Neutrophil (primary cell): Measurements from ENCODE around the gene MYD88.

Experiments used
- H3K27ac ChIP-seq: fragments of 200-600 bp; sonication (generic); 2 replicates; pipeline ENCODE4 v1.5.1; 2016; ENCODE audit warnings: mild to moderate bottlenecking, moderate library complexity
- H3K27me3 ChIP-seq: fragments of 200-600 bp; sonication (generic); 2 replicates; pipeline ENCODE4 v1.6.0; 2016; ENCODE audit warnings: mild to moderate bottlenecking
- H3K36me3 ChIP-seq: fragments of 200-600 bp; sonication (generic); 2 replicates; pipeline ENCODE4 v1.5.1; 2017
- H3K4me1 ChIP-seq, 2 experiments: fragments of 200-600 bp in 1 of 2; sonication (generic) in 1 of 2; 1 replicate in 1 of 2; 2 replicates in 1 of 2; pipeline versions ENCODE4 v1.5.1 to v1.6.1; 2013 to 2016; ENCODE audit warnings: low read depth in 1 of 2, low read length in 1 of 2, mild to moderate bottlenecking in 1 of 2, moderate library complexity in 1 of 2; ENCODE audit not compliant: control insufficient read depth in 1 of 2, insufficient read depth in 1 of 2
- H3K4me3 ChIP-seq, 2 experiments: fragments of 200-600 bp in 1 of 2; sonication (generic) in 1 of 2; 1 replicate in 1 of 2; 2 replicates in 1 of 2; pipeline ENCODE4 v1.5.1; 2013 to 2016; ENCODE audit warnings: low read depth in 1 of 2, low read length in 1 of 2, mild to moderate bottlenecking in 1 of 2, moderate library complexity in 1 of 2
- H3K9me3 ChIP-seq: fragments of 200-600 bp; sonication (generic); 2 replicates; pipeline ENCODE4 v1.5.1; 2016
- CTCF ChIP-seq: fragments of 200-600 bp; sonication (generic); IDR thresholded peaks from 2 replicates; pipeline ENCODE4 v1.5.1; 2016; ENCODE audit warnings: antibody characterized with exemption

The MYD88 gene

GRCh38 chr3:38148311-38148882 lies 9.9 kb downstream of the MYD88 start:
- Histone ChIP-seq H3K27ac (peak overlapping the region; percentile 97), H3K4me1 (peaks cover 74 to 87% of the 10 kb centered on the region in 2 experiments), H3K27me3 (no peaks in the 10 kb centered on the region), H3K4me3 (peak overlapping the region in 1 of 2 experiments; percentile 28), H3K36me3 (no peaks in the 10 kb centered on the region), H3K9me3 (no peaks in the 10 kb centered on the region)
- TF ChIP-seq CTCF = no peak

- Histone ChIP-seq H3K27ac (peak overlapping the region; percentile 97), H3K4me3 (peak overlapping the region in 1 of 2 experiments; percentile 18), H3K27me3 (no peaks in the 10 kb centered on the region), H3K9me3 (no peaks in the 10 kb centered on the region), H3K36me3 (no peaks in the 10 kb centered on the region), H3K4me1 (peaks cover 87 to 88% of the 10 kb centered on the region in 2 experiments)
- TF ChIP-seq CTCF = no peak
These were observed 11.2 kb downstream of the MYD88 start for GRCh38 chr3:38149708-38150107.

GRCh38 chr3:38150780-38151528 lies 12.5 kb downstream of the MYD88 start:
- H3K27ac ChIP-seq = peak overlapping the region; percentile 97

GRCh38 chr3:38151667-38152265 lies 13.3 kb downstream of the MYD88 start:
- Histone ChIP-seq H3K9me3 (no peaks in the 10 kb centered on the region), H3K27ac (peak overlapping the region; percentile 97), H3K4me1 (peaks cover 82 to 83% of the 10 kb centered on the region in 2 experiments), H3K27me3 (no peaks in the 10 kb centered on the region), H3K36me3 (no peaks in the 10 kb centered on the region), H3K4me3 (peak overlapping the region; percentile 9 to 39)
- TF ChIP-seq CTCF = no peak

More at GRCh38 chr3:38150780-38151528, 12.5 kb downstream of the MYD88 start:
- TF ChIP-seq CTCF = no peak
- H3K9me3 ChIP-seq = no peaks in the 10 kb centered on the region
- no peaks in the 10 kb centered on the region for H3K36me3 ChIP-seq
- peak overlapping the region; percentile 9 to 39 for H3K4me3 ChIP-seq
- peaks cover 90 to 91% of the 10 kb centered on the region in 2 experiments for H3K4me1 ChIP-seq
- no peaks in the 10 kb centered on the region for H3K27me3 ChIP-seq

GRCh38 chr3:38152609-38153008 lies 14.1 kb downstream of the MYD88 start:
- Histone ChIP-seq H3K36me3 (no peaks in the 10 kb centered on the region), H3K27me3 (no peaks in the 10 kb centered on the region), H3K9me3 (no peaks in the 10 kb centered on the region), H3K27ac (peak overlapping the region; percentile 97), H3K4me1 (peaks cover 73 to 75% of the 10 kb centered on the region in 2 experiments), H3K4me3 (peak overlapping the region in 1 of 2 experiments; percentile 39)
- no peak for TF ChIP-seq CTCF
